GM19463 (cell line): ENCODE results near the gene TMEM52B.

Experiments
- ATAC-seq: cut with Tn5 transposase; IDR thresholded peaks from one replicate; pipeline ENCODE4 v1.9.1; 2021; ENCODE audit warnings: mild to moderate bottlenecking, moderate library complexity; ENCODE audit not compliant: unreplicated experiment

Gene TMEM52B

GRCh38 chr12:10238526-10238925, 59.7 kb downstream of the TMEM52B start:
- no peak for ATAC-seq

DNA sequence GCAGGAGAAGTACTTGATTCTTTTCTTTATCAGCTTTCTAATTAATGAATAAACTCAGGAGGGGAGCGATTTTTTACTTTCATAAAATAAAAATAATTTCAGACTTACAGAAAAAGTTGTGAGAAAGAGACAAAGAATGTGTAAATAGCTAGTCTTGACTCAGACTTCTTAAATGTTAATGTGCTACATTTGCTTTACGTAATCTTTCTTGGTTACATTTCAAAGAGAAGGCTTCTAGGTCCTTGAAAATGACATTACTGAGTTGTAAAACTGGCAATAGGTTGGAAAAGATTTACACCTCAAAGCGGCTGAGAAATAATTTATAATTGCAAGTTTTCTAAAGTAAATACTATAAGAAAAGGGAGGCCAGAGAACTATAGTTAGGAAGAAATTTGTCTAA, 62.5 kb downstream of the TMEM52B start:
- ATAC-seq: no peak
